Activated CD8-positive, alpha-beta memory T cell treated with anti-CD3 and anti-CD28 coated beads, Interleukin-2, amount 10 ng/mL, durations not matched to agents 7 days and 5 days (primary cell): ENCODE results near the gene DGKB. TPM values are rescaled to one million over a fixed set of nuclear protein-coding genes. Genes with fewer than 3 reads are reported as not detected.

Experiments used
- ATAC-seq: fragments of 150-1000 bp; cut with Tn5 transposase; one replicate; pipeline ENCODE4 v1.10.0; 2021; ENCODE audit warnings: moderate library complexity
- CTCF ChIA-PET: fragments of 350-600 bp; sonication (Branson Sonifier 250); formaldehyde crosslinking; loops from one replicate; lab custom pipeline; 2021; ENCODE audit warnings: antibody characterized with exemption; lab: Charles Lee
- DNase-seq: peaks from one replicate; pipeline ENCODE4 v3.0.0-alpha.2; 2020
- H3K27ac Mint-ChIP-seq: one replicate; pipeline ENCODE4 v1.8.0; 2021; ENCODE audit warnings: mild to moderate bottlenecking, mixed read lengths
- H3K27me3 Mint-ChIP-seq: one replicate; pipeline ENCODE4 v1.8.0; 2021; ENCODE audit warnings: mixed read lengths
- H3K36me3 Mint-ChIP-seq: one replicate; pipeline ENCODE4 v1.8.0; 2021; ENCODE audit warnings: mild to moderate bottlenecking, mixed read lengths
- H3K4me1 Mint-ChIP-seq: one replicate; pipeline ENCODE4 v1.8.0; 2021; ENCODE audit warnings: mixed read lengths
- H3K4me3 Mint-ChIP-seq: one replicate; pipeline ENCODE4 v1.8.0; 2021; ENCODE audit warnings: mild to moderate bottlenecking, moderate library complexity, mixed read lengths
- H3K9me3 Mint-ChIP-seq: one replicate; pipeline ENCODE4 v1.8.0; 2022; ENCODE audit warnings: low read depth, mixed read lengths
- total RNA-seq, 2 experiments: library from RNA; stranded (reverse); gene quantifications; one replicate each; pipeline ENCODE4 v1.2.3, GENCODE V29; 2021

Gene DGKB
- total RNA-seq, 2 experiments from 2014 or later, result not detected

GRCh38 chr7:14236834-14237233, 665.7 kb downstream of the DGKB start:
- CTCF ChIA-PET, result no interaction called here
- DNase-seq (no peak), ATAC-seq (no peak)
- H3K4me3 Mint-ChIP-seq, result no peak overlapping the region
- no peaks in the 10 kb centered on the region for H3K36me3 Mint-ChIP-seq
- H3K27ac Mint-ChIP-seq, result no peak overlapping the region
- H3K27me3 Mint-ChIP-seq, result no peaks in the 10 kb centered on the region
- no peaks in the 10 kb centered on the region for H3K4me1 Mint-ChIP-seq
- no peaks in the 10 kb centered on the region for H3K9me3 Mint-ChIP-seq

DNA sequence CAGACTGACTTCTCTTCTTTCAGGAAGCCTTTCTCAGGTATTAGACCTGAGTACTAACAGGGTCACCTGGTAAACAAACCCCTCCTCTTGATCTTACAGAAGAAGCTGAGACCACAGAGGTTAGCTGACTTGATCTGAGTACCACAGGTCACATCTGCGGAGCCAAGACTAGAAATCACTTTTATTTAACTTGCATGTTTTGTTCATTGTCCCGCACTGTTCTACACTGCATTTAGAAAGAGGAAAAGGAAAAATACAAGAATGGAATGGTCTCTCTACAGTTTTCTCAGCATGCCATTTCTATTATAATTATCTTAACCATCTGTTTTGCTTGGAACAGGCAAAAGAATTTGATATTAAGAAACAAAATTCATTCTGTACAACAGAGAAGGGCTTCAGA, 667.5 kb downstream of the DGKB start:
- DNase-seq, result no peak
- CTCF ChIA-PET, result no interaction called here
- H3K4me3 Mint-ChIP-seq, result no peak overlapping the region
- H3K4me1 Mint-ChIP-seq, result no peaks in the 10 kb centered on the region
- no peaks in the 10 kb centered on the region for H3K36me3 Mint-ChIP-seq
- no peak for ATAC-seq
- no peaks in the 10 kb centered on the region for H3K9me3 Mint-ChIP-seq
- H3K27ac Mint-ChIP-seq, result no peak overlapping the region
- H3K27me3 Mint-ChIP-seq, result no peaks in the 10 kb centered on the region

DNA sequence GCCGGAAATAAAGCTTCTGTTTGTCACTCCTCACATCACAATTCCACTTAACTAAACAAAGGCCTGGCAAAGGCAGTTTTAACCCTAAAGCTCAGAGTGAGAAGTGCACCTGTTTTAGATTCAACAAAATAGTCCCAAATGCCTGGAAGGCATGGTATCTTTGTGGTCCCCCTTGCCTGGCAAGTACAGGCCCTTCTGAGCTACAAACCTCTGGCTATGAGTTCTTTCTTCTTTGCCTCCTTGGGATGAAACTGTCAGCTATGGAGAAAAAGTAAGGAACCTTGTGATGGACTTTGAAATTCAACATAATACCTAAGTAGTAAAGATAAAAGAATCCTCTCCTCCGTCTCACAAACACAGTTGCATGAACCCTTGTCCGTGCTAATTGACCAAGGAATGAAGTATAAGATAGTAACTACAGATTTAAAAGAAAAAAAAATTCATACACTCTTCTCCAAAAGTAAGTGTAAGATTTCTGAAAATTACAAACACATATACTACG, 668.6 kb downstream of the DGKB start:
- Mint-ChIP-seq H3K4me3 (no peak overlapping the region), H3K27ac (no peak overlapping the region)
- ATAC-seq, result no peak

GRCh38 chr7:14233076-14233867, 669.3 kb downstream of the DGKB start:
- no peak overlapping the region for H3K27ac Mint-ChIP-seq
- H3K9me3 Mint-ChIP-seq, result no peaks in the 10 kb centered on the region
- H3K4me1 Mint-ChIP-seq, result no peaks in the 10 kb centered on the region
- CTCF ChIA-PET, result no interaction called here
- DNase-seq, result no peak
- no peak overlapping the region for H3K4me3 Mint-ChIP-seq
- ATAC-seq, result no peak
- H3K36me3 Mint-ChIP-seq, result no peaks in the 10 kb centered on the region
- no peaks in the 10 kb centered on the region for H3K27me3 Mint-ChIP-seq

More for the DNA sequence above, 668.6 kb downstream of the DGKB start:
- Mint-ChIP-seq H3K9me3 (no peaks in the 10 kb centered on the region), H3K27me3 (no peaks in the 10 kb centered on the region), H3K4me1 (no peaks in the 10 kb centered on the region), H3K36me3 (no peaks in the 10 kb centered on the region)
- no peak for DNase-seq
- CTCF ChIA-PET, result no interaction called here

GRCh38 chr7:14229047-14229446, 673.5 kb downstream of the DGKB start:
- CTCF ChIA-PET, result no interaction called here
- ATAC-seq (no peak), DNase-seq (no peak)
- H3K27ac Mint-ChIP-seq, result no peak overlapping the region
- no peaks in the 10 kb centered on the region for H3K36me3 Mint-ChIP-seq
- no peaks in the 10 kb centered on the region for H3K27me3 Mint-ChIP-seq
- H3K9me3 Mint-ChIP-seq, result no peaks in the 10 kb centered on the region
- H3K4me1 Mint-ChIP-seq, result no peaks in the 10 kb centered on the region
- no peak overlapping the region for H3K4me3 Mint-ChIP-seq

- CTCF ChIA-PET, result no interaction called here
- Mint-ChIP-seq H3K4me3 (no peak overlapping the region), H3K27me3 (no peaks in the 10 kb centered on the region), H3K9me3 (no peaks in the 10 kb centered on the region), H3K4me1 (no peaks in the 10 kb centered on the region), H3K36me3 (no peaks in the 10 kb centered on the region), H3K27ac (no peak overlapping the region)
- DNase-seq, result no peak
- no peak for ATAC-seq
These were observed 674.2 kb downstream of the DGKB start for GRCh38 chr7:14228341-14228740.

DNA sequence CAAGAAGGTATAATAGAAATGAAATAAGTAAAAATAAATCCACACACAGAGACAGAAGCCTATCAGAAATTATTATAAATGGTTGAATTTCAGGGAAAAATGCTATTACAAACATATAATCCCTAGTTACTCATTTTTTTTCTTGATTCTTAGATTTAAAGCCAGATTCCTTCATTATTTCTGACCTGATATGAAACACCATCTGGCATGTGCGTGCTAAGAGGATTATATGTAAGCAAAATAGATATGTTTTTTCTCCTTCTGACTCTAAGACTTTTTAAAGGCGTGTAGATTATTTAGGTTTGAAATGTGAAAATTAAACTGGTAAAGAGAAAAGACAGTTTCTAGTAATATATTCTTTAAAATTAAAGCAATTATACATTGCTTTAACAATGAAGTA, 676.4 kb downstream of the DGKB start:
- DNase-seq (no peak), ATAC-seq (no peak)
- Mint-ChIP-seq H3K4me3 (no peak overlapping the region), H3K36me3 (no peaks in the 10 kb centered on the region), H3K27me3 (no peaks in the 10 kb centered on the region), H3K27ac (no peak overlapping the region), H3K9me3 (no peaks in the 10 kb centered on the region), H3K4me1 (no peaks in the 10 kb centered on the region)
- CTCF ChIA-PET, result no interaction called here

GRCh38 chr7:14219125-14219524, 683.4 kb downstream of the DGKB start:
- Mint-ChIP-seq H3K27ac (no peak overlapping the region), H3K36me3 (no peaks in the 10 kb centered on the region), H3K27me3 (no peaks in the 10 kb centered on the region), H3K9me3 (no peaks in the 10 kb centered on the region), H3K4me1 (no peaks in the 10 kb centered on the region), H3K4me3 (no peak overlapping the region)
- no peak for ATAC-seq
- no peak for DNase-seq
- CTCF ChIA-PET, result no interaction called here

GRCh38 chr7:14218338-14218737, 684.2 kb downstream of the DGKB start:
- H3K27me3 Mint-ChIP-seq, result no peaks in the 10 kb centered on the region
- CTCF ChIA-PET, result no interaction called here
- DNase-seq (no peak), ATAC-seq (no peak)
- no peaks in the 10 kb centered on the region for H3K4me1 Mint-ChIP-seq
- H3K36me3 Mint-ChIP-seq, result no peaks in the 10 kb centered on the region
- H3K9me3 Mint-ChIP-seq, result no peaks in the 10 kb centered on the region
- H3K4me3 Mint-ChIP-seq, result no peak overlapping the region
- H3K27ac Mint-ChIP-seq, result no peak overlapping the region

GRCh38 chr7:14209896-14210484, 692.6 kb downstream of the DGKB start:
- ATAC-seq, result no peak
- no peaks in the 10 kb centered on the region for H3K4me1 Mint-ChIP-seq
- no peaks in the 10 kb centered on the region for H3K36me3 Mint-ChIP-seq
- DNase-seq, result no peak
- no peak overlapping the region for H3K4me3 Mint-ChIP-seq
- H3K9me3 Mint-ChIP-seq, result no peaks in the 10 kb centered on the region
- no peaks in the 10 kb centered on the region for H3K27me3 Mint-ChIP-seq
- no peak overlapping the region for H3K27ac Mint-ChIP-seq
- CTCF ChIA-PET, result no interaction called here

DNA sequence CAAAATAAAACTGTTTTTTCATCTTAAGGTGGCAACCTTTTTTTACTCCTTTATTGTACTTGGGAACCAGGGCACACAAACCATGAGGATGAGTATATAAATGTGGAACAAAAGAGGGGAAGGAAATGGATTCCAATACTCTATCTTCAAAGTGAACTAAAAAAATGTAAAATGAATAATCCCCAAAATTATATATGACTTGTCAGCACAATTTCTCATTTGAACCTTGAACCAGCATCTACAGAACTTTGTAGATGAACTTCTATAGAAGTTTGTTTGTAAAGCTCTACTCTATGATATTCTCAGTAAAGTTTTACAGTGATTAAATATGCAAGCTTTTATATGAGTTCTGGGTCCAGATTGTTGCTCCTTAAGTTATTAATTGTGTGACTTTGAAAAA, 694.8 kb downstream of the DGKB start:
- no peak overlapping the region for H3K4me3 Mint-ChIP-seq
- CTCF ChIA-PET, result no interaction called here
- DNase-seq, result no peak
- H3K9me3 Mint-ChIP-seq, result no peaks in the 10 kb centered on the region
- H3K27ac Mint-ChIP-seq, result no peak overlapping the region
- ATAC-seq, result no peak
- H3K36me3 Mint-ChIP-seq, result no peaks in the 10 kb centered on the region
- no peaks in the 10 kb centered on the region for H3K27me3 Mint-ChIP-seq
- no peaks in the 10 kb centered on the region for H3K4me1 Mint-ChIP-seq

DNA sequence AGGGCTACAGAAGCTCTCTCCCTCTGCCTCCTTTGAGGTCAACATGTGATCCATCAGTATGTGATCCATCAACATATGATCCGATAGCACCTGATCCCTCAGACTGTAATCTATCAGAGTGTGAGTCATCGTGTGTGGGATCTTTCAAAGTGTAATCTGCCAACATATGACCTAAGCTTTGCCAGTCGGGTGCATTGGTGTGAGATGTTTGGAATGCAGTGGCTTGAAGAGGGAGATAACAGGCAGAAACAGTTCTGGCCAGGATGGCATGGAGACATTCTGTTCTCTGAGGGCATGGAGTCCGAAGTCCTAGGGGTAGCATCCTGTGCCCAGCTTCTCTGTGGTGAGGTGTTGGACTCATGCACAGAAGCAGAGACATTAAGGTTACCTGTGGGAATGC, 695.4 kb downstream of the DGKB start:
- Mint-ChIP-seq H3K9me3 (no peaks in the 10 kb centered on the region), H3K27ac (no peak overlapping the region), H3K4me1 (no peaks in the 10 kb centered on the region), H3K27me3 (no peaks in the 10 kb centered on the region), H3K36me3 (no peaks in the 10 kb centered on the region), H3K4me3 (no peak overlapping the region)
- ATAC-seq (no peak), DNase-seq (no peak)
- CTCF ChIA-PET, result no interaction called here

DNA sequence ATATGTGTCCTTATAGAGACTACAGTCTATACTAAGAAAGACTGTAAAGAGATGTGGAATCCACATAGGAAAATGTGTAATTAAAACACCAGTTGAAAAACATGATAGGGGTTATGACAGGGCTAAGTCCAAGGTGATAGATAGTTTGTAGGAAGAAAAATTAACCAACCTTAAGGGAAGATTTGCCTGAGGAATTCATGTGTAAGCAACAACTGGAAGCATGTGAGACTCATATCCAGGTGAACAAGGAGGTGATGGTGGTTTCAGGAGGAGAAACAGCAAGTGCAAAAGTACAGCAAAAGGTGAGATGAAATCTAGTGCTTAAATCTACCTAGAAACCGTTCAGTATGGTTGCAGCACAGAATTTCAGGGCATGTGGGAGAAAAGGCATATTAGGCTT, 696.4 kb downstream of the DGKB start:
- H3K36me3 Mint-ChIP-seq, result no peaks in the 10 kb centered on the region
- ATAC-seq, result no peak
- no peak overlapping the region for H3K4me3 Mint-ChIP-seq
- H3K9me3 Mint-ChIP-seq, result no peaks in the 10 kb centered on the region
- DNase-seq, result no peak
- CTCF ChIA-PET, result no interaction called here
- no peaks in the 10 kb centered on the region for H3K4me1 Mint-ChIP-seq
- no peaks in the 10 kb centered on the region for H3K27me3 Mint-ChIP-seq
- no peak overlapping the region for H3K27ac Mint-ChIP-seq

DNA sequence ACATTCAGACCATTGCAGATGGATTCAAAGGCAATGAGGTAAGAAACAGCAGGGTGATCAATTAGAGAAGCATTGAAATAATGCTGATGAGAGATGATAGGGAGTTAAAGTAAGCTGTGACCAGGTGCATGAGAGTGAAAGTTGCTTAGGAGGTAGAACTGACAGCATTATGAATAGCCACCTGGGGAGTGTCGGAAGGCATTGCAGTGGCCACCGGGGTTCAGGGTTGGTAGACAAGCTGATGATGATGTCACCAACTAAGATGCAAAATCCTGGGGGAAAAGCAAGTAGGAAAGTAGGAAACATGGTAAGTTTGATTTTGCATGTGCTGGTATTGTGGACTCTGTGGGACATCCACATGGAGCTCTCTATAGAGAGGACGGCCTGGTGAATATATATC, 701.2 kb downstream of the DGKB start:
- CTCF ChIA-PET, result no interaction called here
- Mint-ChIP-seq H3K36me3 (no peaks in the 10 kb centered on the region), H3K27ac (no peak overlapping the region), H3K4me3 (no peak overlapping the region), H3K27me3 (no peaks in the 10 kb centered on the region), H3K4me1 (no peaks in the 10 kb centered on the region), H3K9me3 (no peaks in the 10 kb centered on the region)
- DNase-seq, result no peak
- ATAC-seq, result no peak
